22Rv1 (cell line): ENCODE results near the gene CAB39L.

Experiments
- H3K27ac ChIP-seq: fragments of 450-650 bp; 2 replicates; pipeline ENCODE4 v1.5.1; 2017
- ZFX ChIP-seq: fragments of 450-650 bp; IDR thresholded peaks from 2 replicates; pipeline ENCODE4 v1.6.1; 2017; ENCODE audit warnings: antibody characterized with exemption, borderline replicate concordance
- TF ChIP-seq, protein P1 (sequence below): fragments of 450-650 bp; IDR thresholded peaks from 2 replicates; pipeline ENCODE4 v1.5.1; 2017; ENCODE audit warnings: mild to moderate bottlenecking

CAB39L gene

GRCh38 chr13:49411353-49411752 lies 32.5 kb downstream of the CAB39L start:
- no peak overlapping the region for H3K27ac ChIP-seq
- TF ChIP-seq ZFX, result no peak
- TF ChIP-seq, protein P1, sequence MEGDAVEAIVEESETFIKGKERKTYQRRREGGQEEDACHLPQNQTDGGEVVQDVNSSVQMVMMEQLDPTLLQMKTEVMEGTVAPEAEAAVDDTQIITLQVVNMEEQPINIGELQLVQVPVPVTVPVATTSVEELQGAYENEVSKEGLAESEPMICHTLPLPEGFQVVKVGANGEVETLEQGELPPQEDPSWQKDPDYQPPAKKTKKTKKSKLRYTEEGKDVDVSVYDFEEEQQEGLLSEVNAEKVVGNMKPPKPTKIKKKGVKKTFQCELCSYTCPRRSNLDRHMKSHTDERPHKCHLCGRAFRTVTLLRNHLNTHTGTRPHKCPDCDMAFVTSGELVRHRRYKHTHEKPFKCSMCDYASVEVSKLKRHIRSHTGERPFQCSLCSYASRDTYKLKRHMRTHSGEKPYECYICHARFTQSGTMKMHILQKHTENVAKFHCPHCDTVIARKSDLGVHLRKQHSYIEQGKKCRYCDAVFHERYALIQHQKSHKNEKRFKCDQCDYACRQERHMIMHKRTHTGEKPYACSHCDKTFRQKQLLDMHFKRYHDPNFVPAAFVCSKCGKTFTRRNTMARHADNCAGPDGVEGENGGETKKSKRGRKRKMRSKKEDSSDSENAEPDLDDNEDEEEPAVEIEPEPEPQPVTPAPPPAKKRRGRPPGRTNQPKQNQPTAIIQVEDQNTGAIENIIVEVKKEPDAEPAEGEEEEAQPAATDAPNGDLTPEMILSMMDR, result no peak

DNA sequence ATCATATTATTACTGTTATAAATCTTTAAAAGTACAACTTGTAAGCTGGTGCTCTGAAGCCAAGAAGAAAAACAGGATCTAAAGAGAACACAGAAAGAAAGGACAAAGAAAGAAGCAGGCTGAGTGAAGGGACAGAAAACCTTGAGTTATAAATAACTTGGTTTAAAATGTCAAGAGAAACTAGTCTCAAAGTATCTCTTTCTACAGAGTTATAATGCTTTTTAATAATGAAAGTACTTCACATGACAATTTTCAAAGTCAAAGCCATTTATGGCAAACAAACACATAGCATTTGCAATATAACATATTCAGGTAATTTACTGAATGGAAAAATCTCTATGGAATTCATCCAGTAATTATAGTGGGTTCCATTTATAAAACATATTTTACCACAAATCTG lies 33.4 kb downstream of the CAB39L start:
- TF ChIP-seq ZFX, result no peak
- TF ChIP-seq, protein P1, result no peak
- no peak overlapping the region for H3K27ac ChIP-seq

DNA sequence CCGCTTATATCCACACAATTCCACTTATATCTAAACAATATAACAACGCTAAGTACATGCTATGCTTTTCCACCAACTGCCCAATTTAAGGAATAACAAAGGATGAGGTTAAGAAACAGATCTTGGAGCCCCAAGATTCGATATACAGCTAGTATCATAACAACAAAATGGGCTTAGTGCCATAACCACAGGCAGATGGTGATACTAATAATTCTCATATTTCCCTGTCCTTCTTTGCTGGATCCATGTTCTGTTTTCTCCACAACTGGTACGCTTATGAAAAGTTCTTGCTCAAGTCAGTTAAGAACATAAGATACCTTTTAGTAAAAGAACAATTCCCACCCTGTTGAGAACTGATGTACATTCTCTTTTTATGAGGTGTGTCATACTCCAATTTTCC lies 33.9 kb downstream of the CAB39L start:
- no peak overlapping the region for H3K27ac ChIP-seq
- TF ChIP-seq, protein P1, result no peak
- no peak for TF ChIP-seq ZFX

GRCh38 chr13:49409008-49409407 lies 34.9 kb downstream of the CAB39L start:
- H3K27ac ChIP-seq, result no peak overlapping the region

DNA sequence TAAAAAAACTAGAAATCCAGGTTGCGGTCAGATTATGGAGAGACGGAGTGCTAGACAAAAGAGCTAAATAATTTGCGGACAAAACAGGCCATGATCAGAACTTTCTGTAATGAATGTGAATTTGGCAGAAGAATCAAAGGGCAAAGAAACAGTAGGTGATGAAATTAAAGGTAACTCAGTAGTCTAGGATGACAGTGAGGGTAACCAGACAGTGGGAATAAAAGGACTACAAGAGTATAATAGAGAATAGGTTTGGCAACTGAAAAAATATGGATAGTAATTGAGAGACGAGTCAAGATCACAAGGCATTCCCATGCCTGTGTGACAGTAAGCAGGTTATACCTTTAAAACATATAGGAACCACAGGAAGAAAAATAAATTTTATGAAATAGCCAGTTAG lies 35.9 kb downstream of the CAB39L start:
- TF ChIP-seq ZFX, result no peak
- TF ChIP-seq, protein P1, result no peak
- H3K27ac ChIP-seq, result no peak overlapping the region

More at GRCh38 chr13:49409008-49409407, 34.9 kb downstream of the CAB39L start:
- TF ChIP-seq, protein P1, result no peak
- no peak for TF ChIP-seq ZFX

DNA sequence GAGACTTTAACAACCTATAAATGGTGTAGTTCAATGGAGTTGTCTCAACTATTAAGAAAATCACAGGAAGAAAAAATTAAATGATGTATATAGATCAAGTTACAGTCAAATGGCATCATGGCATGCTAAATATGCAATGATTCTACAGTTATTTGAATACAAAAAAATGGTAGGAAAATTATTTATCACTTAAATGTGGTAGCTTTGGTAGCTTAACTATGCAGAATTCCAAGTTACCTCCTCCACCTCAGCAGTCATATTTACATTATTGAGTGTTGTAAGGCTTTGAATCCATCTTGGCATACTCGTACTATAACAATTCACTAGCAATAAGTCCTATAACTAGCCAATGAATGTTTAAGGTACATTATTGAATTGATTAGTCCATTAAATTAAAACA lies 36.8 kb downstream of the CAB39L start:
- TF ChIP-seq ZFX, result no peak
- TF ChIP-seq, protein P1, result no peak
- H3K27ac ChIP-seq, result no peak overlapping the region

- TF ChIP-seq, protein P1, result no peak
- no peak for TF ChIP-seq ZFX
- no peak overlapping the region for H3K27ac ChIP-seq
Measured at GRCh38 chr13:49404703-49405020, 39.2 kb downstream of the CAB39L start.
